Measurements from ENCODE around the gene MLKL.

Gene MLKL

DNA sequence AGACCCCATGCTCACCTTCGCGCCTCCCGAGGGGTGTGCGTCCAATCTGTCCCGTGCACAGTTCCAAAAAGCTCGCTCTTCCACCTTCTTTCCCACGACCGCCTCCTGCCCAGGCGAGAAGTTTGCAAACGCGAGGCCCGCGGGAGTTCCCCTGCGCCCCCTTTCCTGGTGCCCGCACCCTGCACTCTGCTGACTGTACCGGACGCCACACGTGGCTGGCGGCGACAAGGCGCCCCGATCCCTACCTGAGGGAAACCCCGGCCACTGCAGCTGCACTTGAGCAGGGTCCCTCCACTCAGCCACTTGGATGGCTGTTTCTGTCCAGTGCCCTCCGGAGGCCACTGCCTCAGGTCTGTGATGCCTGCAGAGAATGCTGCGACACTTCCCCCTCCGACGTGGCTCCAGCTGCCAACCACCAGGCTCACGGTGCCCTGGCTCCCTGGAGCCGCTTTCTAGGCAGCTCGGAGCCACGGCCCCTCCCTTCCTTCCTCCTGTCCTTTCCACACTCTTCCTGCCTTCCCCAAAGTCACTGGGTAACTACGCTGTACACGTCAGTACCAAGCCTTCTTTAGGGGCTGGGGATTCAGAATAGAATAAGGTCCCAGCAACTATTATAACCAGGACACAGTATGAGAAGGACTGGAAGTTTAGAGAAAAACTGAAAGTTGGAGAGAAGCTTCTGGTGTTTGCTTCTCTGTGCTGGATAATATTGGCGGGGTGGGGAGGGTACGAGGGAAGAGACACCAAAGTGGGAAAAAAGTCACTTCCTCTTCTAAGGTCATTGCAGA lies at the start of gene MLKL:
TSS of gene MLKL (minus strand) at position 425 of the 788 bp plus-strand sequence. CDS start 5,105 bp downstream, outside the sequence.
- peak; percentile 58 for DNase-seq

- no peak for DNase-seq
Measured at GRCh38 chr16:74749291-74750055, 48.8 kb upstream of the MLKL start.

DNA sequence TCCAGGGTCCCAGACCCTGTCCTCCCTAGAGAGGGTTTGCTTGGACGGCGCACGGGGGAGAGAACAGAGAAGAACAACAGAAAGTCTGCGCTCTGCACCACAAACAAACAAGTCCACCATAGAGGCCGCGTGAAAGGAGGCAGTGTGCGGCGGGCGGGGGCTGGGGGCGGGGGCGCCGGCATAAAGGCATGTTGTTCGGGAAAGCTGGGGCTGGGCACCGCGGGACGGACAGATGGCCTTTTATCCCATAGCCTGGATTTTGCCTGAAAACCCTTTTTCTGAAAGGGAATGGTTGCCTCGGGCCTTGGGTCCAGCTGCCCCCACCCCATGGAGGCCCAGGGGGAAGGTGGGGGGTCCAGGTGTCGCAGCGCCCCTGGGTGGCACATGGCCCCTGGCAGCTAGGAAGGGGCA lies 48.0 kb upstream of the MLKL start:
- DNase-seq: no peak

DNA sequence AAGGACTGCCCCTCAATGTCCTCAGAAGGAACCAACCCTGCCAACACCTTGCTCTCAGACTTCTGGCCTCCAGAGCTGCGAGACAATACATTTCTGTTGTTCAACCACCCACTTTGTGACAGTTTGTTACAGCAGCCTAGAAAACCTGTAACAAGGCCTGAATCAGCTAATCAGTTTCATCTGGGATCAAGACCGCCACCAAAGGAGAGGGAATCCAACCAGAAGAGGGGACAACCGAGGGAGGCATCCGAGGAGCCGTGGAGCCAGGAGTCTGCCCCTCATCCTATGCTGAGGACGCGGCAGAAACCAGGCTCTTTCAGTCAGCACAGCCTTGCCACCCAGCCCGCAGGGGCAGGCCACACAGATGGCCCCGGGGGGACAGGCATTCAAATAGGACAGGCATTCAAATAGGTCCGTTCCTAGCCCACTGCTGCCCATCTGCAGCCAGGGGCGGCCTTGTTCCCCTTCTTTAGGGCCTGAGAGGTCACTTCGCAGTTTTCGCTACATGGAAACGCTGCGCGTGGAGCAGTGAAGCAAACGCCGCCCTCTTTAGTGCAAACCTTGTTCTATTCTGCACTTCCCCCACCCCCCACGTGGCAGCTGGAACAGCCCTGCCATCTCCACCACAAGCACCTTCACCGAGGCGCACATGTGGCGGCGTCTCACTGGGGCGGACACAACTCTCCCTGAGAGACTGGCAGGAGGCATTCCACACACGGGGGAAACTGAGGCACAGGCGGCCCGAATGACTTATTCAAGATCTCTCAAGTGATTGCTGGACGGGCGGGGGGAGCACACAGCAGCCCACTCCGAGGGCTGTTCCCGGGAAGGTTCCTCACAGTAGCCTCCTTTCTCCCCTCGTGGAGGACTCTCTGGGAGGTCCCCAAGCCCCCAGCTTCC lies 47.3 kb upstream of the MLKL start:
- DNase-seq: no peak

DNA sequence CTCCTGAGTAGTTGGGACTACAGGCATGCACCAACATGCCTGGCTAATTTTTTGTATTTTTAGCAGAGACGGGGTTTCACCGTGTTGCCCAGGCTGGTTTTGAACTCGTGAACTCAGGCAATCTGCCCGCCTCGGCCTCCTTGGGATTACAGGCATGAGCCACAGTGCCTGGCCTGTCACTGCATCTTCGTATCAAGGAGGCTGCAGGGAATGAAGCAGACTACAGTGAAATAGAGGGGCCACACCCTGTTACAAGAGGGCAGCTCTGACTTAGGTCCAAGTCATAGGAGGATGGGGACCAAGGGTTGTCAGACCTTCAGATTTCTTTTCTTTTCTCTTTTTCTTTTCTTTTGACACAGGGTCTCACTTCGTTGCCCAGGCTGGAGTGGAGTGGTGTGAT lies 45.3 kb upstream of the MLKL start:
- DNase-seq: no peak

- no peak for DNase-seq
Measured at GRCh38 chr16:74745109-74745615, 44.5 kb upstream of the MLKL start.

GRCh38 chr16:74744566-74744965 lies 43.9 kb upstream of the MLKL start:
- no peak for DNase-seq

DNA sequence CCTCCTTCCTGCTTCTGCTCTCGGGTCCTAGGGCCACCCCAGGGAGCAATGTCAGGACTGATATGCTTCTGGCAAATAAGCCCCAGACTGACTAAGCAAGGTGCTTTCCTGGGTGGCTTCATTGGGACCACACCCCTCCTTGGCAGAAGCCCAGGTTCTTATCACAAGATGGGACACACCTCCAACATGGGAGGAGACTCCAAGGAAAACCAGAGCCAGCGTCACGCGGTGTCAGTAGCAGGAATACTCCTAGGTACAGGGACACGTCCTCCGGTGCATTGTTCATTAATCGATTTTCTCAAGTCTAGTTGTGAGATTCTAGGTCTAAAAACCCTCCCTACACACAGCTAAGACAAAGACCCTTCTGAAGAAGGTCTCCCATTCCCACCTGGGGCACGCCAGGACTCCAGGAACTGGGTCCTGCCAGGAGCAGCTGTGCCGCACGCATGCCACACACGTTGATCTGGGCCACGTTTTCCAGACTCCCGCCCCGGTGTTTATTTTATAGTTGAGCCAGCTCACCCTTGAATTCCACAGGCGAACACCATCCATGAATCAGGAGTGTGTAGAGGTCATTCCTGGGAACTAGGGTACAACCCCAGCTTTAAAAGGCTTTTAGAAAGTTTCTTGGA lies 43.1 kb upstream of the MLKL start:
- no peak for DNase-seq

DNA sequence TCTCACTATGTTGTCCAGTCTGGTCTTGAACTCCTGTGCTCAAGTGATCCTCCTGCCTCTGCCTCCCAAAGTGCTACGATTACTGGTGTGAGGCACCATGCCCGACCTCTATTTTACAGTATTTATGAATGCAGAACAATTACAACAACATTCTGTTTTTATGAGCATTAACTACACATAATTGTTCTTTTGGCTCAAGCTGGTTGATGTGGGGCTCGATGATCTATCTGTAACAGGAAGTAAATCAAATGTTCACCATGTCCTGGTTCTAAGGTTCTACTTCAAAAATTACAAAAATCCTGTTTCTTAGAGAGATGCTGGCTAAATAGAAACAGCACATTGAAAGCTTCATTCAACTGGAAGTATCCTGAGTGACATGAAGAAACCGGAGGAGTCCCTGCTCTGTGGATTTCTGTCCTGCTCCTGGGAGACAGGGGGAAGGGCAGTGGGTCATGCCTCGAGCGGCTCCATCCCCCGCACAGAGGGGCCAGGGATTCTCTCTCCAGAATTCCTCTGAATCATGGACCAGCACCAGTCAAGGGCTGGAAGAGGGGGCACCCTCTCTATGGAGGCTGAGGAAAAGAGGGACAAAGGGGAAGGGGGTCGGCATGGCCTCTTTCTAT lies 42.5 kb upstream of the MLKL start:
- no peak for DNase-seq

- no peak for DNase-seq
Measured at GRCh38 chr16:74742051-74742481, 41.4 kb upstream of the MLKL start.

DNA sequence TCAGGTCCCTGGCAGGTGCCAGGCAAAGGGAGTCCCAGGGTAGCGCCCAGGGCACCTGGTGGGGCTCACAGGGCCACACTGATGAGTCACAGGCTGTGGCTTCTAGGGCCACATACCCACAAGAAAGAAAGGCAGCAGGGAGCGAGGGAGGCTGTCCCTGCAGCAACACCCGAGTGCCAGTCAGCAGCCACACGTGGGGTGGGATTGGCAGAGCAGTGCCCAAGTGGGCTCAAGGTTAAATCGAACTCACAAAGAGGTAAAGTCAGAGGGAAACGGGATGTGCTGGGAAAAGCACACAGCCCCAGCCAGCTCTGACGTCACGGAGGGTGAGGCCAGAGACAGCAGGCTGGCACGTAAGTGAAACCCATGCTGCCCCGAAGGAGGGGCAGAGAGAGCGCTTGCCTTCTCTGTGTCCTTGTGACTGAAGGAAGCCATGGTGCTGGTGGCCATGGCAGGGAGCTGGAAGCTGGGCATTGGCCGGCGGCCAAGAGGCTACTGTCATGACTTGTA lies 40.2 kb upstream of the MLKL start:
- no peak for DNase-seq

GRCh38 chr16:74739275-74739674 lies 38.6 kb upstream of the MLKL start:
- DNase-seq: no peak

GRCh38 chr16:74738816-74739215 lies 38.2 kb upstream of the MLKL start:
- DNase-seq: no peak

- no peak for DNase-seq
Measured at GRCh38 chr16:74738113-74738541, 37.5 kb upstream of the MLKL start.

DNA sequence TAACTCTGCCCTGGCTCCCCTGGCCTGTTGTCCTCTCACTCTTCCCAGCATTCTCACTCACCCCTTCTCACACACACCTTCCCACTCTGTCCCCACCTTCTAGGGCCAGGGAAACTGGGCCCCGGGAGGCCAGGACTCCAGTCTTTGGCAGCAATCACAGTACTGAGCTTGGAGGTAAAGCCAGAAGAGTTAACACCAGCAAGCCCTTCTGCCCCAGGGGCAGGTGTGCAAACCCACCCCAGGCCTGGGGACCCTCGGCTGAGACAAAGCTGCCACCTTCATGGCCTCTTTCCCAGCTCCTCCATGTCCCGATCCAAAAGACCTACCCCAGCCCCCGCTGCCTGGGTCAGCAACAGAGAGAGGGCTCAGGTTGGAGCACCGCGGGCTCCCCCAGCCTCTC lies 36.9 kb upstream of the MLKL start:
- DNase-seq: no peak

DNA sequence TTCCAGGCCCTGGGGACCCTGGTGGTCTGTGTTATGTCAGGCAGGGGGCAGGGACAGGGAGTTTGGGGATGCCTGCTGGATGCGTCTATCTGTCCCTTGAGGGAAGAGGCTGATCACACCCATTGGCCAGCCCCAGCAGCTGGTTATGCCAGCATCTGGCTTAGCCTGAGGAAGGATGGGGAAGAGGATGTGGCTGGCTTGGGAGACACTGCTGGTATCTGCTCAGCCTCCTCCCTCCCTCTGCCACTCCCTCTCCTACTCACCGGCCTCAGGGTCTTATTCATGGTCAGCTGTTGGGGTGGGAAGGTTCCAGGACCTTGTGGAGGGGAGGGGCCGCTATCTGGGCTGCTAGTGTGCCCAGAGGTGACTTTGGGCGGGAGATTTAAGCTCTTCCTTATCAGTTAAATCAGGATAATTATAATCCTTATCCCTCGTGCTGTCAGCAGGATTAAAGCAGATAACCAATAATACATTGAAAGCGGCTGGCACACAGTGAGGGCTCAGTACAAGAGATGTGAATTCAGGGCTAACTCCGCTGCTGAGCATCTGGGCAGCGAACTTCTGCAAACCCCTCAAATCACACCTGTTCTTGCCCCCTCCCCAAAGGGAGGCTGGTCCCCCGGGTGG lies 36.0 kb upstream of the MLKL start:
- no peak for DNase-seq

GRCh38 chr16:74735554-74735953 lies 34.9 kb upstream of the MLKL start:
- DNase-seq: no peak

- no peak for DNase-seq
Measured at GRCh38 chr16:74735162-74735452, 34.4 kb upstream of the MLKL start.

DNA sequence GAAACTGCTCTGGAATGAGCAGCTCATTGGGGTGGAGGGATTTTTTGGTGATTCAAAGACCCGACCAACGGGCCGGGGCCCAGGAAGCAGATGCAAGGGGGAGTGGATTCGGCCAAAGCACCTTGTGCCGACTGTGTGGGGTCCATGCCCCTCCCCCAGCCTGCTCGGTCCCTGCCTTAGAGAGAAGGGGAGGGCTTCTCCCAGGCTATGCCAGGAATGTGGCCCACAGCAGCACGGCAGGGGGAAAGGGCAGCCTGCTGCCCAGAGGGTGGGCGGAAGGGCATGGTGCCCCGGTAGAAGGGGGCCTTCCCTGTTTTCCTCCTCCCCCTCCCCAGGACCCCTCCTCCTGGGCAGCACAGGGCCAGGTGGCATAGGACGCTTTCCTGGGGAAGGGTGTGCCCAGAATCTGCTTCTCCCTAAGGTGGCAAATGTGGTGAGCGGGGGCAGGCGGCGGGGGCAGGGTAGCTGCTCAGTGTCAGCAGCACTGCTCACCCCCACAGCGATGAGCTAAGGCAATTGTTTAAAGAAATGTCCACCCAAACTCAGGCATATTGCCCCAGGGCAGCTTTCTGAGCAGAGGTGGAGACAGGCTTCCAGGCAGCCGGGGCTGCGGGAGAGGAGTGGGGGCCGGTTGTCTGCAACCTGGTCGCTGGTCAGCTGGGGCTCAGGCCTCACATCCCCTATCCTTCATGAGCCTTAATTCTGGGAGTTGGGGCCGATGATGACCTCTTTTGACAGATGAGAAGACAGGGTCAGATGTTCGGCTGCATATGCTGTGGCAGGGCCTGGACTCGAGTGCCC lies 33.9 kb upstream of the MLKL start:
- DNase-seq: no peak

GRCh38 chr16:74732707-74733350 lies 32.2 kb upstream of the MLKL start:
- DNase-seq: no peak

All from activated gamma-delta T cell treated with Interleukin-2 at 50 U/mL for 16 hours (primary cell).